Endodermal cell (in vitro differentiated cells): ENCODE measurements around the gene JMJD6. TPM values are rescaled to one million over a fixed set of nuclear protein-coding genes. Genes with fewer than 3 reads are reported as not detected.

Experiments
- DNase-seq: peaks from one replicate; pipeline ENCODE4 v3.0.0-alpha.2; 2017
- H3K27ac ChIP-seq: 2 replicates; pipeline ENCODE4 v1.5.1; 2013; ENCODE audit warnings: mild to moderate bottlenecking, low read depth, low read length, moderate library complexity
- H3K27me3 ChIP-seq: 2 replicates; pipeline ENCODE4 v1.6.1; 2013; ENCODE audit warnings: mild to moderate bottlenecking, low read length, moderate library complexity; ENCODE audit not compliant: insufficient read depth, control insufficient read depth, poor library complexity, severe bottlenecking
- H3K36me3 ChIP-seq: 2 replicates; pipeline ENCODE4 v1.7.0; 2013; ENCODE audit warnings: mild to moderate bottlenecking, low read length, moderate library complexity; ENCODE audit not compliant: control insufficient read depth, insufficient read depth
- H3K4me1 ChIP-seq: one replicate; pipeline ENCODE4 v1.7.0; 2013; ENCODE audit warnings: low read length; ENCODE audit not compliant: control insufficient read depth, insufficient read depth
- H3K4me3 ChIP-seq: 2 replicates; pipeline ENCODE4 v1.5.1; 2013; ENCODE audit warnings: mild to moderate bottlenecking, low read length, moderate library complexity
- H3K9ac ChIP-seq: 2 replicates; pipeline ENCODE4 v1.6.1; 2013; ENCODE audit warnings: mild to moderate bottlenecking, low read length, moderate library complexity; ENCODE audit not compliant: poor library complexity, severe bottlenecking; ENCODE audit errors: extremely low read depth
- H3K9me3 ChIP-seq: 2 replicates; pipeline ENCODE4 v1.6.1; 2013; ENCODE audit warnings: mild to moderate bottlenecking, low read length, moderate library complexity; ENCODE audit not compliant: control insufficient read depth
- H3K27ac Mint-ChIP-seq: 2 replicates; pipeline ENCODE4 v1.8.0; 2020; ENCODE audit warnings: mixed read lengths
- H3K27me3 Mint-ChIP-seq: 2 replicates; pipeline ENCODE4 v1.8.0; 2021; ENCODE audit warnings: mild to moderate bottlenecking, mixed read lengths; ENCODE audit not compliant: insufficient read depth
- H3K36me3 Mint-ChIP-seq: 2 replicates; pipeline ENCODE4 v1.8.0; 2020; ENCODE audit warnings: low read depth, mixed read lengths
- H3K4me1 Mint-ChIP-seq: 2 replicates; pipeline ENCODE4 v1.8.0; 2020; ENCODE audit warnings: mixed read lengths
- H3K4me3 Mint-ChIP-seq: 2 replicates; pipeline ENCODE4 v1.8.0; 2020; ENCODE audit warnings: mild to moderate bottlenecking, moderate library complexity, mixed read lengths
- H3K9me3 Mint-ChIP-seq: 2 replicates; pipeline ENCODE4 v1.8.0; 2020; ENCODE audit warnings: mild to moderate bottlenecking, mixed read lengths
- CTCF ChIP-seq: fragments of 200-600 bp; sonication (generic); conservative IDR thresholded peaks from 2 replicates; pipeline ENCODE4 v1.5.0; 2021; ENCODE audit warnings: antibody characterized with exemption, mild to moderate bottlenecking
- WGBS, 2 experiments: methylation state at CpG; one replicate each; pipeline versions ENCODE4 v1.1.5 to v1.1.7; 2013; ENCODE audit warnings: missing lambda C conversion rate in 2 of 2, mixed read lengths in 1 of 2; ENCODE audit not compliant: insufficient coverage in 1 of 2, insufficient read length in 1 of 2; 5-methylcytosine and 5-hydroxymethylcytosine counted together
- total RNA-seq, 2 donors: library from RNA; stranded (reverse); fragmentation: NEBNext Ultra II Directional in 1 of 2; extraction: Animal tissue kit (Norgen Biotek cat#: 25700) in 1 of 2; gene quantifications; 2 replicates in 1 of 2; 3 replicates in 1 of 2; pipeline ENCODE4 v1.2.1, GENCODE V29; 2021

Gene JMJD6
- total RNA-seq, 2 donors from 2014 or later: 17.0 to 20.3 TPM

GRCh38 chr17:76721463-76721862 is 4.9 kb downstream of the JMJD6 start:
- Histone ChIP-seq H3K9me3 (no peaks in the 10 kb centered on the region), H3K9ac (no peak overlapping the region), H3K27me3 (no peaks in the 10 kb centered on the region), H3K27ac (no peak overlapping the region), H3K4me3 (no peak overlapping the region), H3K36me3 (peaks cover 77% of the 10 kb centered on the region), H3K4me1 (no peaks in the 10 kb centered on the region)
- no peaks in the 10 kb centered on the region for H3K9me3 Mint-ChIP-seq
- H3K36me3 Mint-ChIP-seq: peaks cover 75% of the 10 kb centered on the region
- WGBS, 2 experiments: 86 to 94% methylated on average over 10 of the region's 10 CpGs
- no peaks in the 10 kb centered on the region for H3K27me3 Mint-ChIP-seq
- DNase-seq: no peak
- no peak overlapping the region for H3K27ac Mint-ChIP-seq
- no peak overlapping the region for H3K4me3 Mint-ChIP-seq
- no peak for TF ChIP-seq CTCF
- peaks cover 5% of the 10 kb centered on the region for H3K4me1 Mint-ChIP-seq

DNA sequence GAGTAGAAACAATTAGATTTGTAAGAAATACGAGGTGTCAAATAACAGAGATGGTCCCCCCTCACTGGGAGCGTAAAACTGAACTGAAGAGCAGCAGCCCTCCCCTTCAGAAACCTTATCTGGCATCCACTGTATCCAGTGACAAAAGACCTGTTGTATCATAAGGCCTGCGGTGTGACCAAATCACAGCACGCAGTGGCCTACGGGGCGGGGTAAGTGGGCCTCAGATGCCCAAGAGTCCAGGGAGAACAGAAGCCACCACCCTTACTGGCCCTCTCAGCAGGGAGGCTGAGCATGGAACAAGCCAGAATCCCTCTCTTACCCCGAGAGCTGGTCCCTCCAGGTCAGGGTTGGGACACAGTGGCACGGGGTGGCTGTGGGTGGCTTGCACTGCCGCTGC is 5.5 kb downstream of the JMJD6 start:
- H3K9me3 Mint-ChIP-seq: no peaks in the 10 kb centered on the region
- peaks cover 82% of the 10 kb centered on the region for H3K36me3 ChIP-seq
- H3K27ac Mint-ChIP-seq: no peak overlapping the region
- peaks cover 5% of the 10 kb centered on the region for H3K4me1 Mint-ChIP-seq
- H3K4me1 ChIP-seq: no peaks in the 10 kb centered on the region
- H3K27me3 Mint-ChIP-seq: no peaks in the 10 kb centered on the region
- no peak overlapping the region for H3K4me3 Mint-ChIP-seq
- H3K36me3 Mint-ChIP-seq: peaks cover 80% of the 10 kb centered on the region
- no peak for DNase-seq
- no peak overlapping the region for H3K9ac ChIP-seq
- no peaks in the 10 kb centered on the region for H3K9me3 ChIP-seq
- WGBS, 2 experiments: 96 to 97% methylated on average over 6 to 9 of the region's 9 CpGs
- no peak for TF ChIP-seq CTCF
- H3K27ac ChIP-seq: no peak overlapping the region
- H3K4me3 ChIP-seq: no peak overlapping the region
- no peaks in the 10 kb centered on the region for H3K27me3 ChIP-seq

DNA sequence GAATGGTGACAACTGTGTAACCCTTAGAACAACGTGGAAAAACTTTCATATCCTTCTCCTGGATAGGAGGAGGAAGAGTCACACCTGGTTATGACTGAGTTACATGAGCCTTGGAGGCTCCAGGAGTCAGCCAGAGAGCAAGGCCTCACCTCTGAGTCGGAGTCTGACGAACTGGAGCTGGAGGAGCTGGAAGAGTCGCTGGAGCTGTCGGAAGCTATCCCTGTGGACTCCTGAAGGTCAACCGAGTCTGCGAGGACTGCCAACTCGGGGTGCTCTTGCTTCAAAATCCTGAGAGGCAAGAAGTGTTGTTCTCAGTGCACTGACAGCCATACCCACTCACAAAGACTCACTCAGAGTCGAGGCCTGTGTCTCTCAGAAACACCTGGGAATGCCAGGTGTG is 6.2 kb downstream of the JMJD6 start:
- no peak for DNase-seq
- H3K4me3 Mint-ChIP-seq: no peak overlapping the region
- no peak overlapping the region for H3K27ac Mint-ChIP-seq
- Histone ChIP-seq H3K36me3 (peaks cover 89% of the 10 kb centered on the region), H3K4me3 (no peak overlapping the region), H3K4me1 (no peaks in the 10 kb centered on the region), H3K27ac (no peak overlapping the region), H3K27me3 (no peaks in the 10 kb centered on the region), H3K9me3 (no peaks in the 10 kb centered on the region), H3K9ac (no peak overlapping the region)
- TF ChIP-seq CTCF: no peak
- WGBS, 2 experiments: 96 to 98% methylated on average over 8 to 9 of the region's 9 CpGs
- H3K36me3 Mint-ChIP-seq: peaks cover 78% of the 10 kb centered on the region
- H3K9me3 Mint-ChIP-seq: no peaks in the 10 kb centered on the region
- no peaks in the 10 kb centered on the region for H3K27me3 Mint-ChIP-seq
- no peaks in the 10 kb centered on the region for H3K4me1 Mint-ChIP-seq
